Activated CD4-positive, CD25-positive, alpha-beta regulatory T cell treated with anti-CD3 and anti-CD28 coated beads, Interleukin-2, amount 50 U/mL, for 16 hours (primary cell): ENCODE results near the gene TCFL5.

Experiments used
- DNase-seq: peaks from one replicate; pipeline ENCODE4 v3.0.0-alpha.2; 2020; ENCODE audit warnings: low read depth, low spot score

The TCFL5 gene

GRCh38 chr20:62896526-62896925 is 34.9 kb upstream of the TCFL5 start:
- DNase-seq = no peak

GRCh38 chr20:62895539-62895938 is 33.9 kb upstream of the TCFL5 start:
- no peak for DNase-seq

GRCh38 chr20:62894261-62894660 is 32.6 kb upstream of the TCFL5 start:
- no peak for DNase-seq

- DNase-seq = no peak
Observed at GRCh38 chr20:62893700-62894099, 32.1 kb upstream of the TCFL5 start.

GRCh38 chr20:62892348-62893304 is 31.0 kb upstream of the TCFL5 start:
- no peak for DNase-seq

- no peak for DNase-seq
Observed at GRCh38 chr20:62891111-62891510, 29.5 kb upstream of the TCFL5 start.

- no peak for DNase-seq
Observed at GRCh38 chr20:62890444-62890843, 28.8 kb upstream of the TCFL5 start.

GRCh38 chr20:62889871-62890270 is 28.2 kb upstream of the TCFL5 start:
- DNase-seq = no peak

GRCh38 chr20:62889411-62889810 is 27.8 kb upstream of the TCFL5 start:
- no peak for DNase-seq

GRCh38 chr20:62888910-62889309 is 27.3 kb upstream of the TCFL5 start:
- DNase-seq = no peak

- DNase-seq = no peak
Observed at GRCh38 chr20:62888406-62888805, 26.8 kb upstream of the TCFL5 start.

- DNase-seq = no peak
Observed at GRCh38 chr20:62887860-62888239, 26.2 kb upstream of the TCFL5 start.

- DNase-seq = no peak
Observed at GRCh38 chr20:62887152-62887859, 25.7 kb upstream of the TCFL5 start.

- DNase-seq = no peak
Observed at GRCh38 chr20:62886709-62887058, 25.1 kb upstream of the TCFL5 start.

GRCh38 chr20:62885896-62886708 is 24.5 kb upstream of the TCFL5 start:
- DNase-seq = no peak

GRCh38 chr20:62885046-62885895 is 23.6 kb upstream of the TCFL5 start:
- no peak for DNase-seq

GRCh38 chr20:62884556-62884955 is 22.9 kb upstream of the TCFL5 start:
- DNase-seq = no peak

GRCh38 chr20:62882426-62882825 is 20.8 kb upstream of the TCFL5 start:
- DNase-seq = no peak

GRCh38 chr20:62881662-62882395 is 20.2 kb upstream of the TCFL5 start:
- DNase-seq = no peak

- DNase-seq = no peak
Observed at GRCh38 chr20:62880935-62881661, 19.5 kb upstream of the TCFL5 start.
